SK-N-MC (cell line): Measurements from ENCODE around the gene CDC14A.

Experiments
- EZH2 ChIP-seq: fragments of 200-600 bp; sonication (generic); IDR thresholded peaks from one replicate; pipeline ENCODE4 v1.6.1; 2017; ENCODE audit warnings: antibody characterized with exemption
- POLR2AphosphoS5 ChIP-seq: IDR thresholded peaks from 2 replicates; pipeline ENCODE4 v1.6.1; 2012; ENCODE audit warnings: mild to moderate bottlenecking, low read depth, low read length, borderline replicate concordance

GRCh38 chr1:100364697-100365096 lies 12.4 kb downstream of the CDC14A start:
- TF ChIP-seq EZH2 (no peak), POLR2AphosphoS5 (no peak)
